ENCODE measurements around the gene CYFIP1. TPM values are rescaled to one million over a fixed set of nuclear protein-coding genes. Genes with fewer than 3 reads are reported as not detected.
A peak's percentile ranks its signal among the peaks of the same experiment; 100 is the strongest.

Gene CYFIP1
- total RNA-seq, 1 donor from 2014 or later: 28.8 TPM

DNA sequence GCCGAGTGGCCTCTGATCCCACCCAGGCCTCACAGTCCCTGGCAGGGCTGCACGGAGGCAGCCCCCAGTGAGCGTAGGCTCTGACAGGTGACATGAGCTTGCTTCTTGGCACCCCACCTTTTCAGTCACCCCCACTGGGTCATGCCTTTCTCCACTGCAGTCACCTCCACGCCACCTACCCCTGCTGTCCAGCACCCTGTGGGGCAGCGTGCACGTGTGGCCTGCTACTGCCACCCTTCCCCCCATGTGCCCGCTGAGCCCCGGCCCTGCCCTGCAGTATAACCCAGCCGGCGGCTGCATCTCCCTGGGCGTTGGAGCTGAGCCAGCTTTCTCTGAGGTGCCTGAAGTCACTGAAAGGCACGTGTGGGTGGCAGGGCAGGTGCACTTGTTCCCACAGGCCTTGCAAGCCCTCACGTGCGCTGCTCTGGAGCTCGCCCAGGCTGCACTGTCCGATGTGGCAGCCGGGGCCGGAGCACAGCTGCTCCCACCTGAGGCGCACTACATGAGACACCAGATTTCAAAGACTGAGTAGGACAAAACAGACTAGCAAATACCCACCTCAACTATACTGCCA is 76.1 kb downstream of the CYFIP1 start:
- DNase-seq (peak; percentile 37), ATAC-seq (ENCODE audit: poor library complexity) (no peak)
- intact Hi-C loops (cut with DNase I): no loop called here

DNA sequence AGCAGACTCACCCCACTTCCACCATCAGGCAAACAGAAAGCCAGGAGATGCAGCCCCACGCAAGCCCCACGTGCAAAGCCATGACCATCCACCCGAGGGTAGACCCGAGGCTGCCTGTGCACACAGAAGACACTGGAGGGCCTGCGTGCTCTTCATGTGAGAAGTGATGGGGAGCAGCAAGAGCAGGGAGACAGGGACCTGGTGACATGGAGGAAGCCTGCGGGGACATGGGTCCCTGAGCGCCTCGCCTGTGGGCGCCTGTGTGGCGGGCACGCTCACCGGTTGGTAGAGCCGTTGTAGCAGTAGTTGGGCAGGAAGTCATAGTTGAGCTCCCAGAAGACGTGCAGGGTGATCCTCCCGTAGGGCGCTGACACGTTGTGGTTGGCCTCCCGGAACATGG is 76.7 kb downstream of the CYFIP1 start:
- intact Hi-C loops (cut with DNase I): no loop called here
- DNase-seq: peak; percentile 17

DNA sequence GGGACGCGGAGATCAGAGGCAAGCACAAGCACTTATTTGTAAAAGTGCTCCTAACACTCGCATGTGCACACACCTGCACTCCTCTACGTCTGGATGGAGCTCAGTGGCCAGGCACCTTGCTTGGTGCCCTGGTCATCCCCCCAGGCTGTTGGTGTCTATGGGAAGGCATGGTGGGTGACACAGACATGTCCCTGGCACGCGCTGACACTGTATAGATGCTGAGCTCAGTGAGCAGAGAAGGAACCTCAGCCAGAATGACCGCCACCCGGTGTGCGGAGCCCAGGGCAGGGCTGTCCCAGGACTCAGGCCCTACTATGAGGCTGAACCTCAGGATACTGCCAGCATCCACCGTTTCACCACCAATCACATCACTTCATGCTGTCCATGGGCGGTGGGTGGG is 77.2 kb downstream of the CYFIP1 start:
- intact Hi-C loops (cut with DNase I): no loop called here
- DNase-seq (peak; percentile 23), ATAC-seq (ENCODE audit: poor library complexity) (no peak)

More for the DNA sequence above, 76.7 kb downstream of the CYFIP1 start:
- ATAC-seq (ENCODE audit: poor library complexity): no peak

DNA sequence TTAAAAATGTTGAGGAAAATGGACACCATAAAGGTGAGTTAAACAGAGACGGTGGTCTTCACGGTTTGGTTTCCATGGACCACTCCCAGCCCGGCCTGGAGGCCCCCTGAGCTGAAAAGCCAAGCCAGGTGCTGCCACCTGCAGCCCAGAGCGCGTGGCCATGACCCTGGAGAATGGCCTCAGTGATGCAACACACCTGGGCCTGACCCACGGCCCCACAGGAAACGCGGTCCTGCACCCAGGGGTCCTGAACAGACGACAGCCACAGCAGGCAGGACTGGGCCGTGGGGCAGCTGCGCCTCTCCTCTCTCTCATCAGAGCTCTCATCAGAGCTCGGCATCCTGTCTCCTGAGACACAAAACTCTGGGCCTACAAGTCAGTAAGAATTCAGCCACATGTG is 77.6 kb downstream of the CYFIP1 start:
- intact Hi-C loops (cut with DNase I): no loop called here
- ATAC-seq (ENCODE audit: poor library complexity) (no peak), DNase-seq (peak; percentile 21)

DNA sequence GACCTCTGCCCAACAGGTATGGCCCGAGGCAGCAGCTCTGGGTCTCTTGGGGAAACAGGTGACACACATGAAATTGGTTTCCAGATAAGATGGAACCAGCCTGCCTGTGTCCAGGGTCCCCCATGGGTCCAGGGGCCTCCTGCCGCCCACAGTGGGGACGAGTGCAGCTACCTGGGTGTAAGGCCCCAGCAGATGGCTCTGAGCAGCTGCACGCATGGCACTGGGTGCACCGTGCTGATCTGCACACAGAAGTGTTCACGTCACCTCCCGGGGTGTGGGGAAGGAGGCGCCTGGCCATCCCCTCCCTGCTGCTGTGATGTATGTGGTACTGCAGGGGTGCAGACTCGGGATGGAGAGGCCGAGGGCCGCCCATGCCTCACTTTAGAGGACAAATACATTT is 78.1 kb downstream of the CYFIP1 start:
- no peak for ATAC-seq (ENCODE audit: poor library complexity)
- intact Hi-C loops (cut with DNase I): no loop called here
- peak; percentile 16 for DNase-seq

DNA sequence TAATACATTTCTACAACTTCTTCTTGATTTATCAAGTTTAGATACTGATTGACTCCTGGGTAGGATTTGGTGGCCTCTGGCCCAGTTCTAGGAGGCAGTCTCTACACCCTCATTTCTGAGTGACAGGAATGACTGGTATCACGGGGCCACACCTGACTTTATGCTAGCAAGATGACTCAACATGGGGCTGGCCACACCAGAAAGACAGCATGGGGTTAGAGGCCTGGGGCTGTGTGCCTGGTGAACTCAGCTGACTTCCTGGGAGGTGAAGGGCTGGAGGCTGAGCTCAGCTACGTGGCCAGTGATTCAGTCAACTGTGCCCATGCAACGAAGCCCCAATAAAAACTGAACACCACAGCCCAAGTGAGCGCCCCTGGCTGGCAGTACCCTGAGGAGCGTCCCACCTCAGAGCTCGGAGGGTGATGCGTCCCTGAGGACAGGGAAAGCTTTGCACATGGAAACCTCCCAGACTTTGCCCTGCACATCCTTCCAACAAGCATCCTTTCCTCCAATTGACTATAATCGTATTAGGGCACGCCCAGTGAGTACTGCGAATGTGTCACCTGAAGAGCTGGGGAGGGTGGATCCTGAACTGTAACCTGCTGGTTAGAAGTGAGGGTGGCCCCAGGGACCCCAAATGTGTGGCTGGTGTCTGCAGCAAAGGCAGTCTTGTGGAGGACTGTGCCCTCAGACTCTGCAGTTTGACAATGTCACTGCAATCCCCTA is 84.5 kb downstream of the CYFIP1 start:
- peak; percentile 16 for DNase-seq
- intact Hi-C loops (cut with DNase I): no loop called here
- ATAC-seq (ENCODE audit: poor library complexity): no peak

DNA sequence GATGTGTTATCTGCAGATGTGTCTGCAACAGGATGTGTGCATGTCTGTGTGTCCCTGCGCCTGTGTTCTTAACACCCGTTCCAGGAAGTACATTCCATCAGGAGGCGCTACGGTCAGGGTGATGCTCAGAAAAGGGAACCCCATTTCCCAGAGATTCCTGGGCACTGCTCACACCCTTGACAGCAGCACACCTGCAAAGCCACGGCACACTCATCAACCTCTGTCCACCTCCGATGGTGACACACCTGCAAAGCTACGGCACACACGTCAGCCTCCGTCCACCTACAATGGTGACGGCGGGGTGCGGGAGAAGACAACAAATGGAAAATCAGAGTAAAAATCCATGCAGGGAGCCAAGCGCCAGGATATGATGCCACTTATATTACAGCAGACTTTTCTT is 86.3 kb downstream of the CYFIP1 start:
- no peak for ATAC-seq (ENCODE audit: poor library complexity)
- DNase-seq: no peak
- intact Hi-C loops (cut with DNase I): no loop called here

DNA sequence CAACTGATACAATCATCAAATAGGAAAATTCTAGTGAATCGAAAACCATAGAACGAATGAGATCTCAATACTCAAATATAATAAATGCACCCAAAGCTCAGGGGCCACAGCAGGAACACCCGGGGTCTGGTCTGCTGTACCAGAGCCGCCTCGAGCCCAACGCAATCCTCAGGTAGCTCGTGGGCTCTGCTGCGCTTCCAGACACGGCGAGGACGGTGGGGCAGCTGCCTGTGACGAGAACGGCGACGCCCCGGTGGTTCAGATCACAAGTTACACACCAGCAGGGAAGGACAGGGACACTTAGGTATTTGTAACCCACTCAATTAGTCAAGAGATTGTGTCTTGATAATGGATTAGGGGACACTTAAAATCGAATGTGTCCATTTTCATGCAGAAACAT is 87.1 kb downstream of the CYFIP1 start:
- intact Hi-C loops (cut with DNase I): no loop called here
- DNase-seq: peak; percentile 36
- ATAC-seq (ENCODE audit: poor library complexity): no peak

DNA sequence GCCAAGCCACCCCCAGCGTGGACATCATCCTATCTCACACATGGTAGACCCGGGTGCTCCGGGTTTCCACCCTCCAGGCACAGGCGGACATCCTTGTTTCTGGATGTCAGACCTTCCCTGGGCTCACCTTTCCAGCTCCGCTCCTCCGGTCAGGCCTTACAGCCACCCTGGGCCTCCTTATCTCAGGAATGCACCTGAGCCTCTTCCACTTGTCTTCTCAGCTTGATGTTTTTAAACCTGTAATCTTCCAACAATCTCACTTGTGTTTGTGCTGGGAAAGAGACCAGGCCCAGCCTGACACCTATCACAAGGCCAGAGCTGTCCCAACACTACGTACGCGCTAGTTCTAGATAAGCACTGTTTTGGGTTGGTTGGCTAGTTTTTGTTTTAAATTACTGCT is 87.8 kb downstream of the CYFIP1 start:
- DNase-seq (no peak), ATAC-seq (ENCODE audit: poor library complexity) (no peak)
- intact Hi-C loops (cut with DNase I): no loop called here

DNA sequence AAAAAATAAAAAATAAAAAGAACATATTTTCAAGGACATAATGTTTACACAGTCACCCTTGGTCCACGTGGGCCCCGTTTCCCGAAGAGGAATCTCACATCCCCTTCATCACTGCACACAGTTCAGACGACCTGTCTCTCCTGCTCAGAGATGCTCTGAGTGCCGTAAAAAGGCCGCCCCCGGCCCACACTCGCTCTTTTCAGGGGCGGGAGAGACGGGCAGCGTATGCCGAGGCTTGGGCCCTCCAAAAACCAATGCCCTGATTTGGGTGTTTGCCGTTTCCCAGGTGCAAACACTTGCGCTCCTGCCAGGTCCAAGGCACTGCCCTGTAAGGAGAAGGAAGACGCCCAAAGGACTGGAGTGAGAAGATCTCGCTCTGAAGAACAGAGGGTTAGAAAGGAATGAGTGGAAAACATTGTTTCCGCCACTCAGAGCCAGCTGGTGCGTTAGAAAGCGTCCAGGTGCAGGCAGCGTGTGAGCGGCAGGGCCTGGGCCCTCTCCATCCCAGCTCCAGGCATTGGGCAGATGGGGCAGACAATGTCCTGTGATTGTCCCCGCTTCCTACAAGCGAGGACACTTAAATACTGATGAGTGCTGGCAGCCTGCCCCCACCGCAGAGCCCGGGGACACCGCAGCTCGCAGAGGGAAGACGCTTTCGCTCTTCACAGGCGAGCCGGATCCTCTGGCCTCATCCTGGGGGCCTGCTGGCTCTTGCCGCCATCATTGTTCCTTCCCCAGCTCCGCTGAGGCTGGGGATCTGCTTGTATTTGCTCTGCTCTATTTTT is 88.5 kb downstream of the CYFIP1 start:
- ATAC-seq (ENCODE audit: poor library complexity) (no peak), DNase-seq (peak; percentile 16)
- intact Hi-C loops (cut with DNase I): no loop called here

DNA sequence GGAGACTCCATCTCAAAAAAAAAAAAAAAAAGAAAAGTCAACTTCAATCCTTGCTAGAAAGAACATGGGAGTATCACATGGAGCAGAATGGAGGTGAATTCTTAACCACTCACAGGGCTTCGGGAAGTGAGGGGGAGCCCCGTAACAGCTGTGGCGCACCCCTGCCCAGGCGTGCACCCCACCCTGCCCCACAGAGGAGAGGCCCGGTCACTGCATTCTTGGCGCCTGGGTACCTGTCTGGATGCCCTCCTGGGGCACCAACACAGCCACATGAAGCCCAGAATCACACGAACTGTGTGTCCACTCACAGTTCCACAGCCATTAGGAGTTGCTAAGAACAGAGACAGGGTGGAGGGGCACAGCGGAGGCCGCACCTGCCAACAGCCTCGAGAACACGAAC is 89.9 kb downstream of the CYFIP1 start:
- intact Hi-C loops (cut with DNase I): no loop called here
- peak; percentile 9 for DNase-seq
- ATAC-seq (ENCODE audit: poor library complexity): no peak

DNA sequence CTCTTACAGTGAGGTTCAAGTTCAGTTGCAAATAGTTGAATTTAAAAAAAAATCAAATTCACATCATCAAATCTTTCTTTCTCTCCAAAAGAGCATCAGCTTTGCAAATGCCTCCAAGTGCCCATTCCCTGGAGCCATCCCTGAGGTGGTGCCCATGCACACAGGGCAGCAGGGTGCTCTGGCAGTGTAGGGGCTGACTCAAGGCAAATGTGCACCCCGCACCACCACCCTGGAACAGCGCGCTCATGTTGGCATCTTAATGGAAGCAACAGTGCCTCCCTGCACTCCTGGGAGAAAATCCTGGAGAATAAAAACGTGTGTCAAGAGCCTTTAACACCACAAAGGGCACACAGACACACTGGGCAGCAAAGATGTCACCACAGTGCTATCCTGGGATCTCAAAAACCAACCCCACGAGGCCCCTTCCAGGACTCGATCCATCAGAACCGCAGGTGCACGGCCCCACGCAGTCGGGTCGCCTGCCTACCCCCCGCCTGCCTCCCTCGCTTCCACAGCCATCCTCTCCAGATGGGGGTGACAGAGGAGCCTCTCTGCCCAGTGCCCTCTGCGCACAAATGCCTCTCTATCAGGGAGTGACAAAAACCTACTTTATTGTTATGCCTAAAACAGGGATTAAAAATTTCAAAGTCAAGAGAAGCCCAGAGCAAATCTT is 90.9 kb downstream of the CYFIP1 start:
- ATAC-seq (ENCODE audit: poor library complexity): no peak
- intact Hi-C loops (cut with DNase I): no loop called here
- no peak for DNase-seq

DNA sequence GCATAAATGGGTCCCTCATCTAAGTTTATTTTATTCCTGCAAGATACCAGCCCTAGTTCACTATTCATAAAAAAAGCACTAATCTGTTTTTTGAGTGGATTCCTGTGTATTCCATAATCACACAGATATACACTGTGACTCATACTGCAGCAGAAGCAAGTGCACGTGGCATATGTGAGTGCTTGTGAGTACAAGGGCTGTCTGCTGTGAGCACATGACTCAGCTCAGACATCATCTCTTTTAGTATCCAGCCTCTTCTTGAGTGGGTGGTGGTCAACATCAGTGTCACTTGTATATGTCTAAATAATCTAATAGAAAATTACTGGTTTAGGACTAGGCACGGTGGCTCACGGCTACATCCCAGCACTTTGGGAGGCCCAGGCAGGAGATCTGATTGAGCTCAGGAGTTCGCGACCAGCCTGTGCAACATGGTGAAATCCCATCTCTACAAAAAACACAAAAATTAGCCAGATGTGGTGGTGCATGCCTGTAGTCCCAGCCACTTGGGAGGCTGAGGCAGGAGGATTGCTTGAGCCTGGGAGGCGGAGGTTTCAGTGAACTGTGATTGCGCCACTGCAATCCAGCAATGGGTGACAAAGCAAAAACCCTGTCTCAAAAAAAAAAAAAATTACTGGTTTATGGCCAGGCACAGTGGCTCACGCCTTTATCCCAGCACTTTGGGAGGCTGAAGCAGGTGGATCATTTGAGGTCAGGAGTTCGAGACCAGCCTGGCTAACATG is 91.9 kb downstream of the CYFIP1 start:
- intact Hi-C loops (cut with DNase I): no loop called here
- DNase-seq: no peak

DNA sequence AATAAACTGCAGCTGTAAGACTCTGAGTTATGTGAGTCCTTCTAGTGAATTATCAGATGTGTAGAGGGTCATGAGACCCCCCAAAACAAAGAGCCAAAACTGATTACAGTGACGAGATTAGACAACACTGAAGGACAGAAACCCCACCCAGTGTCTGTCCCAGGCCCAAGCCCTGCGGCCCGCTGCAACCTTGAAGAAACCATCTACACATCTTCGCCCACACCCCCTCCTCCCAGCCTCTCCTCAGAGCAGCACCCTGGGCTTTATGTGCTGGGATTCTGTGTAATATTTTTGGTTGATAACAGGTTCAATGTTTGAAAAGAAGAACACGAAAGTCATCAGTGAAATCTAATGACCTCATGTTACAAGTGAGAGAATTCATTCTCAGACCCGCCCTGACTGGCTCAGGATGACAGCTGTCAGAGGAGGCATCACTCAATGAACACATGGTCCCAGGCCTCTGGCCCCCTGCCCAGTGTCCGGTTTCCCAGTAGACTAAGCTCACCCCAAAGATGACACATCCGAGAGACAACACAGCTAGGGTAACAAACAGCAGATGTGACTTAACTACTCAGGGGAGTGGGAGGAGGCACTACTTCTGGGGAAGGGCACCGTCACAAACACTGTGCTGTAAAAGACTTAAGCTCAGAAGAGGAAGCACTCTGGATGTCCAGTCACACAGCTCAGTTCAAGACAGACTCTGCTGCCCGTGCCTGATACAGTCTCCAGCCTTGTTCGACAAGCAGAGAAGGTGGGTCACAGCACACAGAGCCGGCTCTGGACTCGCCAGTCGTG is 92.8 kb downstream of the CYFIP1 start:
- no peak for ATAC-seq (ENCODE audit: poor library complexity)
- intact Hi-C loops (cut with DNase I): no loop called here
- no peak for DNase-seq

More for the DNA sequence above, 91.9 kb downstream of the CYFIP1 start:
- no peak for ATAC-seq (ENCODE audit: poor library complexity)

DNA sequence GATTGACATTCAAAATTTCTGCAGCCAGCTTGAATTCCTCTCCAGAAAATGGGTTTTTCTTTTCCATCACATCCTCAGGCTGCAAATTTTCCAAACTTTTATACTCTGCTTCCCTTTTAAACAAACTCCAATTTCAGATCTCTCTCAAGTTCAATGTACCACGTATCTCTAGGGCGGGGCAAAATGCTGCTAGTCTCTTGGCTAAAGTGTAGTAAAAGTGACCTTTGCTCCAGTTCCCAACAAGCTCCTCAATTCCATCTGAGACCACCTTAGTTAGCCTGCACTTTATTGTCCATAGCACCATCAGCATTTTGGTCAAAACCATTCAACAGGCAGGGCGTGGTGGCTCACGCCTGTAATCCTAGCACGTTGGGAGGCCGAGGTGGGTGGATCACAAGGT is 95.0 kb downstream of the CYFIP1 start:
- no peak for DNase-seq
- intact Hi-C loops (cut with DNase I): no loop called here

DNA sequence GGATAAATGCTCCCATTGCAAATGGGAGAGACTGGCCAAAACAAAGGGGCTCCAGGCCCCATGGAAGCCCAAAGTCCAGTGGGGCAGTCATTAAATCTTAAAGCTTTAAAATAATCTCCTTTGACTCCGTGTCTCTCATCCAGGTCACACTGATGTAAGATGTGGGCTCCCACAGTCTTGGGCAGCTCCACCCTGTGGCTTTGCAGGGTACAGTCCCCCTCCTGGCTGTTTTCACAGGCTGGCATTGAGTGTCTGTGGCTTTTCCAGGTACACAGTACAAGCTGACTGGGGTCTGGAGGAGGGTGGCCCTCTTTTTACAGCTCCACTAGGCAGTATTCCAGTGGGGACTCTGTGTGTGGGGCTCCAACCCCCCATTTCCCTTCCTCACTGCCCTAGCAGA is 95.8 kb downstream of the CYFIP1 start:
- ATAC-seq (ENCODE audit: poor library complexity) (no peak), DNase-seq (peak; percentile 21)
- intact Hi-C loops (cut with DNase I): no loop called here

More for the DNA sequence above, 95.0 kb downstream of the CYFIP1 start:
- no peak for ATAC-seq (ENCODE audit: poor library complexity)

DNA sequence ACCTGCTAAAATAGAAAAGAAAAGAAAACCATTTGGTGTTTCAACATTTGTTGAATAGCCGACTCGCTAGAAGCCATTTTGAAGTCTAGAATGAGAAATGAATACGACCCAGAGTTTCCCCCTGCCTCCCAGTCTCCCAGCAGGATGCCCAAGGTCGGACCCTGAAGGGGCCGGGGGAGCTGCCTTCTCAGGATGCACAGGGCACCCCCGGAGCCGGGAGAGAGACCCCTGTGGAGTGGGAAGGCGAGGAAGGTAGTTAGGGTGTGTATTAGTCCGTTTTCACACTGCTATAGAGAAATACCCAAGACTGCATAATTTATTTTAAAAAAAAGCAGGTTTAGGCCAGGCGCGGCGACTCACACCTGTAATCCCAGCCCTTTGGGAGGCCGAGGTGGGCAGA is 97.0 kb downstream of the CYFIP1 start:
- ATAC-seq (ENCODE audit: poor library complexity) (no peak), DNase-seq (no peak)
- intact Hi-C loops (cut with DNase I): no loop called here
